ENCODE results near the gene ZNF185. TPM values are rescaled to one million over a fixed set of nuclear protein-coding genes. Genes with fewer than 3 reads are reported as not detected.

ZNF185 gene
- total and polyA plus RNA-seq, 9 of the 15 experiments (the other 6 are each of a cell fraction or from before 2014, with no cell fraction given) = 0.08 to 1.1 (median 0.22) TPM

DNA sequence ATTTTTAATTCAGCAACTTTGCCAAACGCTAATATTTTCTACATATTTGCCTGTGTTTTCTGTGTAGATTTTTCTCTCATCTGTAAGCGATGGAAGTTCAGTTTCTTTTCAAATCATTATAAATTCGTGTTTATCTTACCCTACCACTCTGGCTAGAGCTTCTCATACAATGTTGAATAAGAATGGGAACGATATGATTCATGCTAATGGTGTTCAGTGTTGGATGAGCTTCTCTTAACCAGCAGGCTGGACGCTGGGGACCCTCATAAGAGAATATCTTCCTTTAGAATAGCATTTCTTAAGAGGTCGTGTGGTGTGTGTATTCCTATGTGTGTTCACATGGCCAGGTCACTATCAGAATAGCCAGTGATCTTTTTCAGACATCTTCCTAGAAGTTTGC, 36.0 kb upstream of the ZNF185 start:
- ChIA-PET POLR2A (no interaction called here), CTCF (ENCODE audit: low intra/inter-chr PET ratio) (no interaction called here)
- H3K9me1 ChIP-seq (ENCODE audit: control insufficient read depth, insufficient read depth, low read length) = no peaks in the 10 kb centered on the region
- ATAC-seq = no peak
- H2AFZ ChIP-seq (ENCODE audit: low read depth, low read length) = no peak overlapping the region
- in situ Hi-C loops (cut with MboI) = no loop called here
- no peak for FAIRE-seq
- WGBS (ENCODE audit: insufficient coverage, low coverage, missing lambda C conversion rate) = 63% methylated on average over 6 of the region's 6 CpGs
- H3K36me3 ChIP-seq (ENCODE audit: control insufficient read depth, insufficient read depth, low read length) = peaks cover 88% of the 10 kb centered on the region; the same call in 2 of the 3 replicates
- H3K4me3 ChIP-seq = no peak overlapping the region
- no peaks in the 10 kb centered on the region for H4K20me1 ChIP-seq (replicated peaks; ENCODE audit: control insufficient read depth, insufficient read depth, low read length)
- H3K9me3 ChIP-seq (replicated peaks; ENCODE audit: control insufficient read depth, insufficient read depth, low read depth, low read length) = no peaks in the 10 kb centered on the region
- BruUV-seq (replicated peaks) = no TSS peak
- H3K27ac ChIP-seq (ENCODE audit: extremely low read depth, low read depth, low read length) = no peak overlapping the region
- no peaks in the 10 kb centered on the region for H3K27me3 ChIP-seq (ENCODE audit: control insufficient read depth in 2 of 2, insufficient read depth in 2 of 2, low read length in 2 of 2)
- no peaks in the 10 kb centered on the region for H3K4me1 ChIP-seq (replicated peaks in 1 of 2; ENCODE audit: control insufficient read depth in 2 of 2, insufficient read depth in 2 of 2, low read length in 2 of 2)
- no peaks in the 10 kb centered on the region for H3K79me2 ChIP-seq (ENCODE audit: control insufficient read depth, insufficient read depth, low read length)
- H3K9ac ChIP-seq (ENCODE audit: insufficient read depth in 1 of 2, low read depth in 2 of 2, low read length in 2 of 2) = no peak overlapping the region
- intact Hi-C loops (cut with micrococcal nuclease) = no loop called here
- H3K4me2 ChIP-seq (ENCODE audit: insufficient read depth, low read length) = no peak overlapping the region
- no peak for DNase-seq (ENCODE audit: extremely low read depth in 1 of 4, low spot score in 3 of 4)
- TF ChIP-seq, protein P1, sequence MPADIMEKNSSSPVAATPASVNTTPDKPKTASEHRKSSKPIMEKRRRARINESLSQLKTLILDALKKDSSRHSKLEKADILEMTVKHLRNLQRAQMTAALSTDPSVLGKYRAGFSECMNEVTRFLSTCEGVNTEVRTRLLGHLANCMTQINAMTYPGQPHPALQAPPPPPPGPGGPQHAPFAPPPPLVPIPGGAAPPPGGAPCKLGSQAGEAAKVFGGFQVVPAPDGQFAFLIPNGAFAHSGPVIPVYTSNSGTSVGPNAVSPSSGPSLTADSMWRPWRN (IDR thresholded peaks at IDR 0.05; ENCODE audit: low read depth) = no peak
- TF ChIP-seq PHF20 (IDR thresholded peaks at IDR 0.05; ENCODE audit: partially characterized antibody) (no peak), ZNF644 (tag; IDR thresholded peaks at IDR 0.05; ENCODE audit: low read depth) (no peak), NUFIP1 (IDR thresholded peaks at IDR 0.05; ENCODE audit: partially characterized antibody) (no peak), ELF1 (tag; IDR thresholded peaks at IDR 0.05) (no peak), E2F3 (CRISPR knock-in tag; IDR thresholded peaks at IDR 0.05) (no peak), L3MBTL2 (IDR thresholded peaks at IDR 0.05) (no peak), SIRT6 (IDR thresholded peaks at IDR 0.05; ENCODE audit: low read depth, low read length) (no peak), ZEB2 (IDR thresholded peaks at IDR 0.05) (no peak)
- TF ChIP-seq, protein P2, sequence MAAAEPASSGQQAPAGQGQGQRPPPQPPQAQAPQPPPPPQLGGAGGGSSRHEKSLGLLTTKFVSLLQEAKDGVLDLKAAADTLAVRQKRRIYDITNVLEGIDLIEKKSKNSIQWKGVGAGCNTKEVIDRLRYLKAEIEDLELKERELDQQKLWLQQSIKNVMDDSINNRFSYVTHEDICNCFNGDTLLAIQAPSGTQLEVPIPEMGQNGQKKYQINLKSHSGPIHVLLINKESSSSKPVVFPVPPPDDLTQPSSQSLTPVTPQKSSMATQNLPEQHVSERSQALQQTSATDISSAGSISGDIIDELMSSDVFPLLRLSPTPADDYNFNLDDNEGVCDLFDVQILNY (CRISPR knock-in tag; IDR thresholded peaks at IDR 0.05) = no peak
- TF ChIP-seq, protein P3, sequence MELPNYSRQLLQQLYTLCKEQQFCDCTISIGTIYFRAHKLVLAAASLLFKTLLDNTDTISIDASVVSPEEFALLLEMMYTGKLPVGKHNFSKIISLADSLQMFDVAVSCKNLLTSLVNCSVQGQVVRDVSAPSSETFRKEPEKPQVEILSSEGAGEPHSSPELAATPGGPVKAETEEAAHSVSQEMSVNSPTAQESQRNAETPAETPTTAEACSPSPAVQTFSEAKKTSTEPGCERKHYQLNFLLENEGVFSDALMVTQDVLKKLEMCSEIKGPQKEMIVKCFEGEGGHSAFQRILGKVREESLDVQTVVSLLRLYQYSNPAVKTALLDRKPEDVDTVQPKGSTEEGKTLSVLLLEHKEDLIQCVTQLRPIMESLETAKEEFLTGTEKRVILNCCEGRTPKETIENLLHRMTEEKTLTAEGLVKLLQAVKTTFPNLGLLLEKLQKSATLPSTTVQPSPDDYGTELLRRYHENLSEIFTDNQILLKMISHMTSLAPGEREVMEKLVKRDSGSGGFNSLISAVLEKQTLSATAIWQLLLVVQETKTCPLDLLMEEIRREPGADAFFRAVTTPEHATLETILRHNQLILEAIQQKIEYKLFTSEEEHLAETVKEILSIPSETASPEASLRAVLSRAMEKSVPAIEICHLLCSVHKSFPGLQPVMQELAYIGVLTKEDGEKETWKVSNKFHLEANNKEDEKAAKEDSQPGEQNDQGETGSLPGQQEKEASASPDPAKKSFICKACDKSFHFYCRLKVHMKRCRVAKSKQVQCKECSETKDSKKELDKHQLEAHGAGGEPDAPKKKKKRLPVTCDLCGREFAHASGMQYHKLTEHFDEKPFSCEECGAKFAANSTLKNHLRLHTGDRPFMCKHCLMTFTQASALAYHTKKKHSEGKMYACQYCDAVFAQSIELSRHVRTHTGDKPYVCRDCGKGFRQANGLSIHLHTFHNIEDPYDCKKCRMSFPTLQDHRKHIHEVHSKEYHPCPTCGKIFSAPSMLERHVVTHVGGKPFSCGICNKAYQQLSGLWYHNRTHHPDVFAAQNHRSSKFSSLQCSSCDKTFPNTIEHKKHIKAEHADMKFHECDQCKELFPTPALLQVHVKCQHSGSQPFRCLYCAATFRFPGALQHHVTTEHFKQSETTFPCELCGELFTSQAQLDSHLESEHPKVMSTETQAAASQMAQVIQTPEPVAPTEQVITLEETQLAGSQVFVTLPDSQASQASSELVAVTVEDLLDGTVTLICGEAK (IDR thresholded peaks at IDR 0.05) = no peak
- TF ChIP-seq, protein P3 (CRISPR knock-in tag; IDR thresholded peaks at IDR 0.05) = no peak
- TF ChIP-seq, protein P4, sequence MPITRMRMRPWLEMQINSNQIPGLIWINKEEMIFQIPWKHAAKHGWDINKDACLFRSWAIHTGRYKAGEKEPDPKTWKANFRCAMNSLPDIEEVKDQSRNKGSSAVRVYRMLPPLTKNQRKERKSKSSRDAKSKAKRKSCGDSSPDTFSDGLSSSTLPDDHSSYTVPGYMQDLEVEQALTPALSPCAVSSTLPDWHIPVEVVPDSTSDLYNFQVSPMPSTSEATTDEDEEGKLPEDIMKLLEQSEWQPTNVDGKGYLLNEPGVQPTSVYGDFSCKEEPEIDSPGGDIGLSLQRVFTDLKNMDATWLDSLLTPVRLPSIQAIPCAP (CRISPR knock-in tag; IDR thresholded peaks at IDR 0.05; ENCODE audit: borderline replicate concordance) = no peak
